Endothelial cell (in vitro differentiated cells): ENCODE data around the gene ZGPAT. TPM values are rescaled to one million over a fixed set of nuclear protein-coding genes. Genes with fewer than 3 reads are reported as not detected.

ENCODE experiments used
- DNase-seq: peaks from one replicate; pipeline ENCODE4 v3.0.0; 2021; ENCODE audit warnings: low spot score
- H3K27ac Mint-ChIP-seq: one replicate; pipeline ENCODE4 v1.8.0; 2021; ENCODE audit warnings: mixed read lengths, inconsistent platforms; ENCODE audit not compliant: unreplicated experiment
- H3K27me3 Mint-ChIP-seq: one replicate; pipeline ENCODE4 v1.8.0; 2021; ENCODE audit warnings: mild to moderate bottlenecking, moderate library complexity, mixed read lengths, inconsistent platforms; ENCODE audit not compliant: unreplicated experiment
- H3K36me3 Mint-ChIP-seq: one replicate; pipeline ENCODE4 v1.8.0; 2021; ENCODE audit warnings: mild to moderate bottlenecking, low read depth, mixed read lengths, inconsistent platforms; ENCODE audit not compliant: unreplicated experiment
- H3K4me1 Mint-ChIP-seq: one replicate; pipeline ENCODE4 v1.8.0; 2021; ENCODE audit warnings: mild to moderate bottlenecking, mixed read lengths, inconsistent platforms; ENCODE audit not compliant: unreplicated experiment
- H3K4me3 Mint-ChIP-seq: one replicate; pipeline ENCODE4 v1.8.0; 2021; ENCODE audit warnings: mild to moderate bottlenecking, mixed read lengths, inconsistent platforms; ENCODE audit not compliant: unreplicated experiment
- H3K9me3 Mint-ChIP-seq: one replicate; pipeline ENCODE4 v1.8.0; 2021; ENCODE audit warnings: mixed read lengths, inconsistent platforms; ENCODE audit not compliant: unreplicated experiment
- total RNA-seq: library from RNA; stranded (reverse); fragmentation: NEBNext Ultra II Directional; extraction: Animal tissue kit (Norgen Biotek cat#: 25700); gene quantifications from one replicate; pipeline ENCODE4 v1.2.1, GENCODE V29; 2021; ENCODE audit not compliant: unreplicated experiment
- TF ChIP-seq, protein P1 (sequence below): fragments of 200-600 bp; sonication (generic); IDR thresholded peaks from one replicate; pipeline ENCODE4 v1.5.0; 2021; ENCODE audit warnings: antibody characterized with exemption; ENCODE audit not compliant: unreplicated experiment

Gene ZGPAT
- total RNA-seq, 1 donor from 2014 or later: 34.9 TPM

DNA sequence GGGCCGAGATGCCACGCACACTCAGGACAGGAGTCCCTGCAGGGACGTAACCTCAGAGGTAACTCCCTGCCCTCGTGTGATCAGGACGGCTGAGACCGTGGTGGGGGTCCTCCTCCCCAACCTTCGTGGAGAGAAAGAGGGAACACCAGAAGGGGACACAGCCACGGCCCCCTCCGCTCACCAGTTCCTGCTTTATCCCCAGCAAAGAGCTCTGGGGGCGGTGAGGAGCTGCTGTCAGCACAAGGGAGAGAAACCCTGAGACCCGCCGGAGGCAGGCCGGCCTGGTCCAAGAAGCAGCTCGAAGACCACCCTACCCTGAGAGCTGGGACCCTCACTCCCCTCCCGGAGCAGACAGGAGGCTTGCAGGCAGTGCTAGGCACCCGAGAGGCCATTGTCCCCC is 76.1 kb downstream of the ZGPAT start:
- TF ChIP-seq, protein P1, sequence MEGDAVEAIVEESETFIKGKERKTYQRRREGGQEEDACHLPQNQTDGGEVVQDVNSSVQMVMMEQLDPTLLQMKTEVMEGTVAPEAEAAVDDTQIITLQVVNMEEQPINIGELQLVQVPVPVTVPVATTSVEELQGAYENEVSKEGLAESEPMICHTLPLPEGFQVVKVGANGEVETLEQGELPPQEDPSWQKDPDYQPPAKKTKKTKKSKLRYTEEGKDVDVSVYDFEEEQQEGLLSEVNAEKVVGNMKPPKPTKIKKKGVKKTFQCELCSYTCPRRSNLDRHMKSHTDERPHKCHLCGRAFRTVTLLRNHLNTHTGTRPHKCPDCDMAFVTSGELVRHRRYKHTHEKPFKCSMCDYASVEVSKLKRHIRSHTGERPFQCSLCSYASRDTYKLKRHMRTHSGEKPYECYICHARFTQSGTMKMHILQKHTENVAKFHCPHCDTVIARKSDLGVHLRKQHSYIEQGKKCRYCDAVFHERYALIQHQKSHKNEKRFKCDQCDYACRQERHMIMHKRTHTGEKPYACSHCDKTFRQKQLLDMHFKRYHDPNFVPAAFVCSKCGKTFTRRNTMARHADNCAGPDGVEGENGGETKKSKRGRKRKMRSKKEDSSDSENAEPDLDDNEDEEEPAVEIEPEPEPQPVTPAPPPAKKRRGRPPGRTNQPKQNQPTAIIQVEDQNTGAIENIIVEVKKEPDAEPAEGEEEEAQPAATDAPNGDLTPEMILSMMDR: no peak
- Mint-ChIP-seq H3K4me1 (no peaks in the 10 kb centered on the region), H3K36me3 (peaks cover 19% of the 10 kb centered on the region), H3K4me3 (no peak overlapping the region), H3K9me3 (no peaks in the 10 kb centered on the region), H3K27me3 (peaks cover 4% of the 10 kb centered on the region), H3K27ac (no peak overlapping the region)
- no peak for DNase-seq

DNA sequence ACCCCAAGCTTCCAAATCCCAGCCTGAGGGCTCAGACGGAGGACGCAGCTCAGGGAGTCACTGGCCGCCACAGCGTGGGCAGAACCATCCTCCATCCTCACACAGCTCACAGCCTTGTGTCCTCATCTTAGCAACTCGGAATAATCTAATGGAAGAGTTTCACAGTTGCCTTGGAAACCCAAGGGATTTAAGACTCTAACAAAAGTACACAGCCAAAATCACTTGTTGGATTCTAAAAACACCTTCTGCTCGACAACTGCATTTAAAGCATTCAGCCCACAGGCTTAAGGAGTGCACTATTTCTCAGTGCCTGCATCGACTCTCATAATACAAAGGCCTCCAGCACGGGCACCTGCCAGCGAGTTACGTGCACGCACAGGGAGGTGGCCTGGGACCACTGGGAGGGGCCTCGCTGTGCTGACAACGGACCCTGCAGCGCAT is 77.9 kb downstream of the ZGPAT start:
- Mint-ChIP-seq H3K27ac (no peak overlapping the region), H3K9me3 (no peaks in the 10 kb centered on the region), H3K27me3 (peaks cover 4% of the 10 kb centered on the region), H3K4me3 (no peak overlapping the region), H3K4me1 (no peaks in the 10 kb centered on the region), H3K36me3 (peaks cover 19% of the 10 kb centered on the region)
- no peak for DNase-seq
- TF ChIP-seq, protein P1: no peak

Other genes starting within 250 kb of the ZGPAT start
- 3.2 TPM for gene KCNQ2, start 235.4 kb upstream of the ZGPAT start, total RNA-seq
- gene EEF1A2, start 209.0 kb upstream of the ZGPAT start, total RNA-seq: 0.31 TPM
- gene PPDPF, start 187.3 kb upstream of the ZGPAT start, total RNA-seq: 151 TPM
- gene PTK6, start 170.7 kb upstream of the ZGPAT start, total RNA-seq: not detected
- not detected for gene SRMS, start 160.3 kb upstream of the ZGPAT start, total RNA-seq
- gene FNDC11, start 153.9 kb upstream of the ZGPAT start, total RNA-seq: 1.3 TPM
- gene HELZ2, start 133.8 kb upstream of the ZGPAT start, total RNA-seq: 15.3 TPM
- 11.2 TPM for gene GMEB2, start 80.9 kb upstream of the ZGPAT start, total RNA-seq
- gene STMN3, start 54.6 kb upstream of the ZGPAT start, total RNA-seq: 12.8 TPM
- 20.2 TPM for gene RTEL1, start 49.7 kb upstream of the ZGPAT start, total RNA-seq
- gene TNFRSF6B, start 11.4 kb upstream of the ZGPAT start, total RNA-seq: not detected
- 33.4 TPM for gene ARFRP1, start 63 bp upstream of the ZGPAT start, total RNA-seq
- gene LIME1, start 28.6 kb downstream of the ZGPAT start, total RNA-seq: 8.1 TPM
- 69.6 TPM for gene SLC2A4RG, start 31.7 kb downstream of the ZGPAT start, total RNA-seq
- gene ZBTB46, start 123.2 kb downstream of the ZGPAT start, total RNA-seq: 42.1 TPM
- not detected for gene ABHD16B, start 153.5 kb downstream of the ZGPAT start, total RNA-seq
- 85.5 TPM for gene TPD52L2, start 157.2 kb downstream of the ZGPAT start, total RNA-seq
- 54.4 TPM for gene DNAJC5, start 187.1 kb downstream of the ZGPAT start, total RNA-seq
- gene UCKL1, start 248.4 kb downstream of the ZGPAT start, total RNA-seq: 40.1 TPM